Prostate gland (tissue), 2 donors: ENCODE measurements around the gene MYO18B. TPM values are rescaled to one million over a fixed set of nuclear protein-coding genes. Genes with fewer than 3 reads are reported as not detected.

Source experiments
- DNase-seq: peaks from one replicate; pipeline ENCODE4 v3.0.0-alpha.2; 2019; ENCODE audit warnings: low spot score
- H3K27ac ChIP-seq, 2 donors: fragments of 200-600 bp; sonication (generic); 2 replicates each; pipeline ENCODE4 v1.5.1; 2017 to 2019
- H3K27me3 ChIP-seq: fragments of 200-600 bp; sonication (generic); replicated peaks from 2 replicates; pipeline ENCODE4 v1.5.1; 2019; ENCODE audit not compliant: insufficient read depth
- H3K36me3 ChIP-seq, 2 donors: fragments of 200-600 bp; sonication (generic); 1 replicate in 1 of 2; 2 replicates in 1 of 2; pipeline versions ENCODE4 v1.5.1 to v1.8.1; 2017 to 2019
- H3K4me1 ChIP-seq: fragments of 200-600 bp; sonication (generic); replicated peaks from 2 replicates; pipeline ENCODE4 v1.5.1; 2019
- H3K4me3 ChIP-seq, 2 donors: fragments of 200-600 bp; sonication (generic); 2 replicates each; pipeline ENCODE4 v1.5.1; 2017 to 2019
- H3K9me3 ChIP-seq: fragments of 200-600 bp; sonication (generic); 2 replicates; pipeline ENCODE4 v1.5.1; 2017
- CTCF ChIP-seq, 4 experiments: fragments of 200-600 bp in 2 of 4; fragments of 450-650 bp in 2 of 4; sonication (generic) in 2 of 4; IDR thresholded peaks; 1 replicate in 3 of 4; 2 replicates in 1 of 4; pipeline ENCODE4 v1.5.1; 2016 to 2019; ENCODE audit warnings: antibody characterized with exemption in 4 of 4, mild to moderate bottlenecking in 2 of 4, moderate library complexity in 2 of 4
- POLR2A ChIP-seq: fragments of 450-650 bp; IDR thresholded peaks from one replicate; pipeline ENCODE4 v1.6.1; 2016; ENCODE audit warnings: antibody characterized with exemption, mild to moderate bottlenecking
- POLR2AphosphoS5 ChIP-seq: sonication (generic); formaldehyde crosslinking; IDR thresholded peaks from one replicate; pipeline ENCODE4 v1.6.1; 2017; ENCODE audit warnings: antibody characterized with exemption
- WGBS: methylation state at CpG from one replicate; pipeline ENCODE4 v1.1.5; 2018; 5-methylcytosine and 5-hydroxymethylcytosine counted together
- intact Hi-C: fragments of 100-400 bp; cut with DNase I; formaldehyde crosslinking; loops from one replicate; pipeline ENCODE4 v1.14.2; 2022
- total RNA-seq, 2 donors: library from RNA; depleted of rRNA; stranded (reverse); fragments of >200 nt; gene quantifications; one replicate each; pipeline ENCODE4 v1.1.0, GENCODE V29; 2016

Gene MYO18B
- total RNA-seq, 2 donors from 2014 or later: 3.1 to 7.1 TPM

- no peak for DNase-seq
- no peaks in the 10 kb centered on the region for H3K4me1 ChIP-seq
- WGBS: 51% methylated on average over 8 of the region's 8 CpGs
- H3K27ac ChIP-seq: no peak overlapping the region
- intact Hi-C loops: no loop called here
- TF ChIP-seq POLR2AphosphoS5 (no peak), POLR2A (no peak), CTCF (IDR thresholded peaks at IDR 0.05) (no peak)
- no peaks in the 10 kb centered on the region for H3K9me3 ChIP-seq
- no peak overlapping the region for H3K4me3 ChIP-seq
- no peaks in the 10 kb centered on the region for H3K27me3 ChIP-seq
- H3K36me3 ChIP-seq: no peaks in the 10 kb centered on the region
Measured at GRCh38 chr22:25747245-25747944, 5.4 kb downstream of the MYO18B start.

- H3K36me3 ChIP-seq: no peaks in the 10 kb centered on the region
- no peak overlapping the region for H3K27ac ChIP-seq
- intact Hi-C loops: no loop called here
- H3K4me3 ChIP-seq: no peak overlapping the region
- no peaks in the 10 kb centered on the region for H3K27me3 ChIP-seq
- DNase-seq: no peak
- H3K9me3 ChIP-seq: no peaks in the 10 kb centered on the region
- no peaks in the 10 kb centered on the region for H3K4me1 ChIP-seq
- TF ChIP-seq POLR2A (no peak), CTCF (IDR thresholded peaks at IDR 0.05) (no peak), POLR2AphosphoS5 (no peak)
- 90% methylated on average over 5 of the region's 5 CpGs for WGBS
Measured at GRCh38 chr22:25748140-25748539, 6.2 kb downstream of the MYO18B start.

- intact Hi-C loops: no loop called here
- 43% methylated on average over 2 of the region's 2 CpGs for WGBS
- TF ChIP-seq POLR2A (no peak), CTCF (IDR thresholded peaks at IDR 0.05) (no peak), POLR2AphosphoS5 (no peak)
- Histone ChIP-seq H3K9me3 (no peaks in the 10 kb centered on the region), H3K36me3 (no peaks in the 10 kb centered on the region), H3K27me3 (no peaks in the 10 kb centered on the region), H3K4me3 (no peak overlapping the region), H3K4me1 (no peaks in the 10 kb centered on the region), H3K27ac (no peak overlapping the region)
- DNase-seq: no peak
Measured at GRCh38 chr22:25748704-25749103, 6.7 kb downstream of the MYO18B start.

- intact Hi-C loops: no loop called here
- H3K4me3 ChIP-seq: no peak overlapping the region
- H3K27ac ChIP-seq: no peak overlapping the region
- no peaks in the 10 kb centered on the region for H3K27me3 ChIP-seq
- no peak for DNase-seq
- WGBS: 84% methylated on average over 10 of the region's 10 CpGs
- H3K9me3 ChIP-seq: no peaks in the 10 kb centered on the region
- no peaks in the 10 kb centered on the region for H3K36me3 ChIP-seq
- TF ChIP-seq CTCF (IDR thresholded peaks at IDR 0.05) (no peak), POLR2A (no peak), POLR2AphosphoS5 (no peak)
- H3K4me1 ChIP-seq: no peaks in the 10 kb centered on the region
Measured at GRCh38 chr22:25749420-25750169, 7.6 kb downstream of the MYO18B start.
